NCI-H1105 treated with DMSO at 0.1 percent for 48 hours (cell line): ENCODE results near the gene UBL5.
"Not testable (repeated sequence)": the region's sequence is repeated elsewhere in the genome, so short reads cannot be mapped to it uniquely, and the experiment has no call there.

ENCODE experiments used
- DNase-seq: peaks from one replicate; lab custom pipeline; 2025; lab: John Stamatoyannopoulos, UW

Gene UBL5

GRCh38 chr19:9827289-9828238, at the start of gene UBL5:
Gene UBL5, plus strand, starts transcription at chr19:9827918. Its CDS starts 420 bp downstream, at chr19:9828338.
- peak; percentile 90 for DNase-seq

- no peak for DNase-seq
Observed at GRCh38 chr19:9782338-9782737, 45.4 kb upstream of the UBL5 start.

- not testable (repeated sequence) for DNase-seq
Observed at GRCh38 chr19:9784163-9784496, 43.6 kb upstream of the UBL5 start.

- peak; percentile 69 for DNase-seq
Observed at GRCh38 chr19:9785367-9786331, 42.1 kb upstream of the UBL5 start.

- no peak for DNase-seq
Observed at GRCh38 chr19:9786342-9786741, 41.4 kb upstream of the UBL5 start.

- no peak for DNase-seq
Observed at GRCh38 chr19:9786819-9787218, 40.9 kb upstream of the UBL5 start.

GRCh38 chr19:9788604-9789003, 39.1 kb upstream of the UBL5 start:
- DNase-seq, result not testable (repeated sequence)

GRCh38 chr19:9789066-9789465, 38.7 kb upstream of the UBL5 start:
- DNase-seq, result no peak

- DNase-seq, result not testable (repeated sequence)
Observed at GRCh38 chr19:9789579-9789978, 38.1 kb upstream of the UBL5 start.

- not testable (repeated sequence) for DNase-seq
Observed at GRCh38 chr19:9791073-9791367, 36.7 kb upstream of the UBL5 start.

GRCh38 chr19:9791552-9792205, 36.0 kb upstream of the UBL5 start:
- DNase-seq, result peak; percentile 69

GRCh38 chr19:9792206-9793070, 35.3 kb upstream of the UBL5 start:
- DNase-seq, result peak; percentile 50

GRCh38 chr19:9793071-9793591, 34.6 kb upstream of the UBL5 start:
- no peak for DNase-seq

GRCh38 chr19:9796113-9796773, 31.5 kb upstream of the UBL5 start:
- DNase-seq, result peak; percentile 83

- DNase-seq, result no peak
Observed at GRCh38 chr19:9797871-9798270, 29.8 kb upstream of the UBL5 start.

- no peak for DNase-seq
Observed at GRCh38 chr19:9799162-9799561, 28.6 kb upstream of the UBL5 start.

GRCh38 chr19:9801976-9802375, 25.7 kb upstream of the UBL5 start:
- DNase-seq, result no peak

GRCh38 chr19:9806803-9807202, 20.9 kb upstream of the UBL5 start:
- DNase-seq, result no peak

- no peak for DNase-seq
Observed at GRCh38 chr19:9808855-9809824, 18.6 kb upstream of the UBL5 start.
